Fibroblast of pulmonary artery (primary cell): ENCODE data around the gene FHOD3.
"Not testable (repeated sequence)": the region's sequence is repeated elsewhere in the genome, so short reads cannot be mapped to it uniquely, and the experiment has no call there.

ENCODE experiments used
- DNase-seq: peaks from one replicate; pipeline ENCODE4 v3.0.0-alpha.2; 2010; ENCODE audit warnings: low read depth
- H3K4me3 ChIP-seq: replicated peaks from 2 replicates; pipeline ENCODE4 v1.5.1; 2011; ENCODE audit warnings: low read depth, mild to moderate bottlenecking, control low read depth, low read length, moderate library complexity
- TF ChIP-seq, protein P1 (sequence below): IDR thresholded peaks from 2 replicates; pipeline ENCODE4 v1.5.1; 2011; ENCODE audit warnings: mild to moderate bottlenecking, control low read depth, low read length, inconsistent platforms; ENCODE audit errors: missing control alignments

Gene FHOD3

DNA sequence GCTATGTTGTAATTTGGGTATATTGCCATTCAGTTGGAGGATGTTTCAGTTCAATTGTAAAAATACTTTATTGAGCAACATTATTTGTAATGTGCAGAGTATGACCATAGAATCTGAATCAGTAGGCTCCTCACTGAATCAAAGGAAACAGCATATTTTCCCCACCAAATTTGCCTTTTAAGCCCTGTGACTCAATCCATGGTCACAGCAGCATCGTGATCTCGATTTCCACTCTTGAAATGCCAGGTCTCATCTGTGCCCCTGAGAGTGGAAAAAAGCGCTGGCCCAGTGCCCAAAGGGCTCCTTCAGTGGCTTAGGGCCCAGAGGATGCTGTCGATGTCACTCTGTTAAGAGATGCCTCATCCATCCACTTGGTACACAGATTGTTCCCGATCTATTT lies 57.5 kb downstream of the FHOD3 start:
- no peak overlapping the region for H3K4me3 ChIP-seq
- peak; percentile 71 for DNase-seq
- TF ChIP-seq, protein P1, sequence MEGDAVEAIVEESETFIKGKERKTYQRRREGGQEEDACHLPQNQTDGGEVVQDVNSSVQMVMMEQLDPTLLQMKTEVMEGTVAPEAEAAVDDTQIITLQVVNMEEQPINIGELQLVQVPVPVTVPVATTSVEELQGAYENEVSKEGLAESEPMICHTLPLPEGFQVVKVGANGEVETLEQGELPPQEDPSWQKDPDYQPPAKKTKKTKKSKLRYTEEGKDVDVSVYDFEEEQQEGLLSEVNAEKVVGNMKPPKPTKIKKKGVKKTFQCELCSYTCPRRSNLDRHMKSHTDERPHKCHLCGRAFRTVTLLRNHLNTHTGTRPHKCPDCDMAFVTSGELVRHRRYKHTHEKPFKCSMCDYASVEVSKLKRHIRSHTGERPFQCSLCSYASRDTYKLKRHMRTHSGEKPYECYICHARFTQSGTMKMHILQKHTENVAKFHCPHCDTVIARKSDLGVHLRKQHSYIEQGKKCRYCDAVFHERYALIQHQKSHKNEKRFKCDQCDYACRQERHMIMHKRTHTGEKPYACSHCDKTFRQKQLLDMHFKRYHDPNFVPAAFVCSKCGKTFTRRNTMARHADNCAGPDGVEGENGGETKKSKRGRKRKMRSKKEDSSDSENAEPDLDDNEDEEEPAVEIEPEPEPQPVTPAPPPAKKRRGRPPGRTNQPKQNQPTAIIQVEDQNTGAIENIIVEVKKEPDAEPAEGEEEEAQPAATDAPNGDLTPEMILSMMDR: no peak

DNA sequence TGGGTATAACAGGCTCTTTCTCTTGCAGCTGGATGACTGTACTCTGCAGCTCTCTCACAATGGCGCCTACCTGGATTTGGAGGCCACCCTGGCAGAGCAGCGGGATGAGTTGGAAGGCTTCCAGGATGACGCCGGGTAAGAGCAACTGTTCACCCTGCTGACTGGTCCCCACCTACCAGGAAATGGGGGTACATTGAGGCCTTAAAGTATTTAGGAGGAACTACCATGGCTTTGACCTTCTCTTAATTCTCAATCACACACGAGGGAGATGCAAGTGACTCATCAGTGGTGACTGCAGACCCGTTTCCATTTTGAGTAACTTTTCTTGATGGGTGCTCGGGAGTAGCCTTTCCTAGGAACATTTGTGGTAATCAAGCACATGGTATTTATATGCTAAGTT lies 58.0 kb downstream of the FHOD3 start:
- TF ChIP-seq, protein P1: no peak
- no peak for DNase-seq
- H3K4me3 ChIP-seq: no peak overlapping the region

DNA sequence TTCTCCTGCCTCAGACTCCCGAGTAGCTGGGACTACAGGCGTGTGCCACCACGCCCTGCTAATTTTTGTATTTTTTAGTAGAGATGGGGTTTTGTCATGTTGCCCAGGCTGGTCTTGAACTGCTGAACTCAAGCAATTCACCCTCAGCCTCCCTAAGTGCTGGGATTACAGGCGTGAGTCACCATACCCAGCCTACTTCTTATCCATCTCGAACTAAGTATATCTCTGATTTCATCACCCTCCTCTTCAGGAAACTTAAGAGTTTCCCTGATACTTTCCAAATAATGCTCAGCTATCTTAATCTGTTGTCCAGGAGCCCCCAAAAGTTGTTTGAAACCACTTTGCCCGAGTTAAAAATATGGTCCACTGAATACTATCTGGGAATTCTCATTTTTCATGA lies 59.2 kb downstream of the FHOD3 start:
- DNase-seq, H3K4me3 ChIP-seq: not testable (repeated sequence)

DNA sequence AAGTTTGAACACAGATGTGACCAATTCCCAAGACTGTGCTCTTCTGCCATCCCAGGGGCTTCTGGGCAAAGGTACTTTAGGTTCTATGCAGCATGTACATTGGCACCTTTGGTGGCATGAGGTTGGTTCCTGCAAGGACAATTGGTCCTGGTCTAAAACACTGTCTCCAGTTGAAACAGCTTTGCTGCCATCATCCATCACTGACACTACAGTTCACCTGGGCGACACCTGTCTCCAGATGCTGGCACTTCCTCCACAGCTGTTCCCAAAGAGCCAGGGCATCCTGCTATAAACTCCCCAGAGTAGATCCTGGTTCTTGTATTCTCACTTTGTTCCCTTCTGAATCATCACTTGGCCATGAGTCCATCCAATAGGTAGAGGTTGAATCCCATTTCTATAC lies 60.6 kb downstream of the FHOD3 start:
- no peak overlapping the region for H3K4me3 ChIP-seq
- no peak for DNase-seq
- TF ChIP-seq, protein P1: no peak

DNA sequence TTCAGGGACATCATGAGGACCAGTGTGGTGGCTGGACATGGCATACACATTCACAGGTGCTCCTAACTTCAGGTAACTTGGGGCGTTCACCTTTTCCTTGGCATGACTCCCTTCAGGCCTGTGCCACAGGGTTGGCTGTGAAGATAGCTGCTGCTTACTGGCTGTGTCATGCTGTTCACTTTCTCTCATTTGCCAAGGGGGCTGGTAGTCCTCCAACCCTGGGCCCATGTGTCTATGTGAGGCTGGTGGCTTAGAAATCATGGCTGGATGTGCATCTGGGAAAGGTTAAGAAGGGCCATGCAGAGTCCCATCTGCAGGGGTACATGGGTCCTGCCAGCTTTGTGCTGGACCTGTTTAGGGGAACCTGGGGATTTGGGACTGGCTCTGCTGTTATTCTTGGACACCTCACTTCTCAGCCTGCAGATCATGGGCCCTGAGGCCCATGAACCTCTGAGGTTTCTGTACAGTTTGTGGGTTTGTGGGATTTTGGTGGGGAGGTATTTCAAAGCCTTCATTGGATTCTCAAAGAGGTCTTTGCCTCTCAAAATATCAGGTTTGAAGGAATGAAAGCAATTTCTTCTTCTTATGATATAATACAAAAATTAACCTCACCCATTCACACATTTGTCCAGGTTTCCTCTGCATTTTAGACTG lies 62.9 kb downstream of the FHOD3 start:
- DNase-seq: no peak
- TF ChIP-seq, protein P1: no peak
- H3K4me3 ChIP-seq: no peak overlapping the region

DNA sequence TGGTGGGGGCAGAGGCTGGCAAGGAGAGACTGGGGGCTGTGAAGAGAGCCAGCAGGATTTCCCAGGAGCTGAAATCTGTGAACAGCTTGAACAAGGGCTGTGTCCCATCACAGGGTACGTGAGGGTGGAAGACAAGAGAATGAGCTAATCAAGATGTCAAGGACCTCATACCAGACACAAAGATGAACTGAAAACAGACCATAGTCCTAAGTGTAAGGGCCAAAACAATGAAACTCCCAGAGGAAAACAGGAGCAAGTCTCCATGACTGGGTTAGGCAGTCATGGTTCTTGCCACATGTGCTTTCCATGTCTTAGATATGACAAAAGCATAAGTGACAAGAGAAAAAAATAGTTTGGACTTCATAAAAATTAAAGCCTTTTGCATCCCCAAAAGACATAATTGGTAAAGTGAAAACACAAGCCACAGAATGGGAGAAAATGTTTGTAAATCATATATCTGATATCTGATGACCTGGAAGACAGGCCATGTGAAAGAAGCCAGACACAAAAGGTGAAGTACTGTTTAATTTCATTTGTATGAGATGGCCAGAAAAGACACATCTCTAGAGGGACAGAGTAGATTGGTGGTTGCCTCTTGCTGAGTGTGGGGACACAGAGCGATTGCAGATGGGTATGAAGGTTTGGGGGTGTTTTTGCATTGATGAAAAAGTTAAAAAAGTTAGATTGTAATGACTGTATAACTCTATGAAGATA lies 67.6 kb downstream of the FHOD3 start:
- H3K4me3 ChIP-seq: no peak overlapping the region
- TF ChIP-seq, protein P1: no peak
- no peak for DNase-seq

DNA sequence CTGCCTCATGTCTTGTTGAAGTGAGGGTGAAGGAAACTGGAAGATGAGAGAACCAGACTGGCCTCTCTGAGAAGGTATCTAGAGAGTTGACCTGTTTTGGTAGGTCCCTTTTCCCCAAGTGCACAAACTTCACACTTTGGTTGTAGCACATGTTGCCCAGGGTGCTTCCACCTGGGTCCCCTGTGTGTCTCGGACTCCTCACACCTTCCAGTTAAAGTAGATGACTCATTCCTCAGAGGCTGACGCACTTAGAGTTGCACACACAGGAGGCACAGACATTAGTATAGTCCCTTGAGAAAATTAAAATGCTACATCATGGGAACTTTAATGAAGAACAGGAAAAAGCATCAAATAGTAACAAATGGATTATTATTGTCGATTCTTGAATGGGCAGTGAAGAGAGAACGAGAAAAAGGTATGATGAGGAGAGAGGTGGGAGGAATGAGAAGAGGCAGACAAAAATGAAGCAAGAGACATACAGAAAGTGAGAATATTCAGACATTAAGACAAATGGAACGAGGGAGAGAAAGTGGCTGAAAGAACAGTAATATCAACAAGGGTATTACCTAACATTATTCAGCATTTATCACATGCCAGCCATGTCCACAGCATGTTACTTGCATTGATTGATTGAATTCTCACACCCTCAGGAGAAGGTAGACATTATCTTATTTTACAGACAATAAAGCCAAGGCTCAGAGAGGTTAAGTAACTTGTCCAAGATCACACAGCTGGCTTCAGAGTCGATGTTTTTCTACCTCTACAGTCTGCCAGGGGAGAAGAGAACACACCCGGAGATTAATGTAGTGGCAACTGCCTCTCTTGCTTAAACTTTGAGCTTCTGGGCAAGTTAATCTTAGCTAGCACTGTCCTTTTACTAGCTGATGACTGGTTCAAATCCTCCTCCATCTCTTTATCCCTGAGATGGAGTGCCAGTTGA lies 68.6 kb downstream of the FHOD3 start:
- DNase-seq: no peak
- H3K4me3 ChIP-seq: no peak overlapping the region
- TF ChIP-seq, protein P1: no peak
